HepG2 (cell line): ENCODE data around the gene CCDC174. TPM values are rescaled to one million over a fixed set of nuclear protein-coding genes. Genes with fewer than 3 reads are reported as not detected.

Experiments
- BCLAF1 ChIP-seq: fragments of 450-650 bp; IDR thresholded peaks from 2 replicates; pipeline ENCODE4 v1.6.1; 2017; ENCODE audit warnings: mild to moderate bottlenecking
- MAX ChIP-seq: IDR thresholded peaks from 2 replicates; pipeline ENCODE4 v1.6.1; 2012; ENCODE audit warnings: inconsistent platforms
- MYC ChIP-seq: sonication (generic); formaldehyde crosslinking; IDR thresholded peaks from 2 replicates; pipeline ENCODE4 v1.9.0; 2021; ENCODE audit warnings: missing genetic modification reagents, borderline replicate concordance
- NBN ChIP-seq: fragments of 450-650 bp; conservative IDR thresholded peaks from 2 replicates; pipeline ENCODE4 v1.6.1; 2017
- ZFAT ChIP-seq: sonication (generic); formaldehyde crosslinking; conservative IDR thresholded peaks from 2 replicates; pipeline ENCODE4 v1.8.1; 2023; ENCODE audit warnings: missing genetic modification reagents, inconsistent platforms
- ZSCAN20 ChIP-seq: sonication (generic); formaldehyde crosslinking; IDR thresholded peaks from 2 replicates; pipeline ENCODE4 v1.4.0; 2020; ENCODE audit warnings: missing genetic modification reagents, mild to moderate bottlenecking, borderline replicate concordance
- polyA plus RNA-seq, 8 experiments: library from polyadenylated mRNA; depleted of rRNA in 3 of 8; stranded (reverse) in 7 of 8; unstranded in 1 of 8; fragments of >200 nt; fragmentation: Illumina TruSeq in 4 of 8; extraction: Trizol in 4 of 8; gene quantifications; 2 replicates each; pipeline versions ENCODE4 v1.2.1 to v1.2.3, GENCODE V29; 2011 to 2016; ENCODE audit warnings: low read depth in 4 of 8, missing spikeins in 1 of 8, mixed read lengths in 1 of 8; ENCODE audit not compliant: insufficient read depth in 1 of 8
- total RNA-seq, 5 experiments: library from RNA; depleted of rRNA; stranded (reverse); fragments of >200 nt; fragmentation: Illumina TruSeq; extraction: Trizol; gene quantifications; 2 replicates each; pipeline ENCODE4 v1.2.3, GENCODE V29; 2016; ENCODE audit warnings: low read depth in 1 of 5
- TF ChIP-seq, protein P1 (sequence below): sonication (generic); formaldehyde crosslinking; IDR thresholded peaks from 2 replicates; pipeline ENCODE4 v1.4.0; 2020; ENCODE audit warnings: mild to moderate bottlenecking, missing genetic modification reagents, borderline replicate concordance
- TF ChIP-seq, protein P2 (sequence below), 2 experiments: sonication (generic) in 1 of 2; formaldehyde crosslinking in 1 of 2; IDR thresholded peaks; 2 replicates each; pipeline versions ENCODE4 v1.4.0 to v1.6.1; 2016 to 2020; ENCODE audit warnings: borderline replicate concordance in 1 of 2, low read depth in 1 of 2, mild to moderate bottlenecking in 1 of 2, missing genetic modification reagents in 1 of 2
- TF ChIP-seq, protein P3 (sequence below): sonication (generic); formaldehyde crosslinking; IDR thresholded peaks from 2 replicates; pipeline ENCODE4 v1.5.0; 2020; ENCODE audit warnings: mild to moderate bottlenecking, missing genetic modification reagents, borderline replicate concordance

Gene CCDC174
- total and polyA plus RNA-seq, 2 of the 13 experiments (the other 11 are each of a cell fraction or from before 2014, with no cell fraction given): 5.4 to 11.0 TPM

GRCh38 chr3:14602006-14602803 lies 49.4 kb upstream of the CCDC174 start (continued):
- TF ChIP-seq MAX (0 out of 2 replicates have a peak, but pooled peaks have one; percentile 13), ZSCAN20 (CRISPR knock-in tag) (no peak), ZFAT (CRISPR knock-in tag) (no peak), MYC (0 out of 2 replicates have a peak, but pooled peaks have one; percentile 19), BCLAF1 (no peak), NBN (no peak)
- TF ChIP-seq, protein P1, sequence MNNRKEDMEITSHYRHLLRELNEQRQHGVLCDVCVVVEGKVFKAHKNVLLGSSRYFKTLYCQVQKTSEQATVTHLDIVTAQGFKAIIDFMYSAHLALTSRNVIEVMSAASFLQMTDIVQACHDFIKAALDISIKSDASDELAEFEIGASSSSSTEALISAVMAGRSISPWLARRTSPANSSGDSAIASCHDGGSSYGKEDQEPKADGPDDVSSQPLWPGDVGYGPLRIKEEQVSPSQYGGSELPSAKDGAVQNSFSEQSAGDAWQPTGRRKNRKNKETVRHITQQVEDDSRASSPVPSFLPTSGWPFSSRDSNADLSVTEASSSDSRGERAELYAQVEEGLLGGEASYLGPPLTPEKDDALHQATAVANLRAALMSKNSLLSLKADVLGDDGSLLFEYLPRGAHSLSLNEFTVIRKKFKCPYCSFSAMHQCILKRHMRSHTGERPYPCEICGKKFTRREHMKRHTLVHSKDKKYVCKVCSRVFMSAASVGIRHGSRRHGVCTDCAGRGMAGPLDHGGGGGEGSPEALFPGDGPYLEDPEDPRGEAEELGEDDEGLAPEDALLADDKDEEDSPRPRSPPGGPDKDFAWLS: no peak
- TF ChIP-seq, protein P2, sequence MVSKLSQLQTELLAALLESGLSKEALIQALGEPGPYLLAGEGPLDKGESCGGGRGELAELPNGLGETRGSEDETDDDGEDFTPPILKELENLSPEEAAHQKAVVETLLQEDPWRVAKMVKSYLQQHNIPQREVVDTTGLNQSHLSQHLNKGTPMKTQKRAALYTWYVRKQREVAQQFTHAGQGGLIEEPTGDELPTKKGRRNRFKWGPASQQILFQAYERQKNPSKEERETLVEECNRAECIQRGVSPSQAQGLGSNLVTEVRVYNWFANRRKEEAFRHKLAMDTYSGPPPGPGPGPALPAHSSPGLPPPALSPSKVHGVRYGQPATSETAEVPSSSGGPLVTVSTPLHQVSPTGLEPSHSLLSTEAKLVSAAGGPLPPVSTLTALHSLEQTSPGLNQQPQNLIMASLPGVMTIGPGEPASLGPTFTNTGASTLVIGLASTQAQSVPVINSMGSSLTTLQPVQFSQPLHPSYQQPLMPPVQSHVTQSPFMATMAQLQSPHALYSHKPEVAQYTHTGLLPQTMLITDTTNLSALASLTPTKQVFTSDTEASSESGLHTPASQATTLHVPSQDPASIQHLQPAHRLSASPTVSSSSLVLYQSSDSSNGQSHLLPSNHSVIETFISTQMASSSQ (IDR thresholded peaks at IDR 0.05; ENCODE audit: low read depth): no peak
- TF ChIP-seq, protein P2 (CRISPR knock-in tag; IDR thresholded peaks at IDR 0.05; ENCODE audit: borderline replicate concordance): no peak
- TF ChIP-seq, protein P3, sequence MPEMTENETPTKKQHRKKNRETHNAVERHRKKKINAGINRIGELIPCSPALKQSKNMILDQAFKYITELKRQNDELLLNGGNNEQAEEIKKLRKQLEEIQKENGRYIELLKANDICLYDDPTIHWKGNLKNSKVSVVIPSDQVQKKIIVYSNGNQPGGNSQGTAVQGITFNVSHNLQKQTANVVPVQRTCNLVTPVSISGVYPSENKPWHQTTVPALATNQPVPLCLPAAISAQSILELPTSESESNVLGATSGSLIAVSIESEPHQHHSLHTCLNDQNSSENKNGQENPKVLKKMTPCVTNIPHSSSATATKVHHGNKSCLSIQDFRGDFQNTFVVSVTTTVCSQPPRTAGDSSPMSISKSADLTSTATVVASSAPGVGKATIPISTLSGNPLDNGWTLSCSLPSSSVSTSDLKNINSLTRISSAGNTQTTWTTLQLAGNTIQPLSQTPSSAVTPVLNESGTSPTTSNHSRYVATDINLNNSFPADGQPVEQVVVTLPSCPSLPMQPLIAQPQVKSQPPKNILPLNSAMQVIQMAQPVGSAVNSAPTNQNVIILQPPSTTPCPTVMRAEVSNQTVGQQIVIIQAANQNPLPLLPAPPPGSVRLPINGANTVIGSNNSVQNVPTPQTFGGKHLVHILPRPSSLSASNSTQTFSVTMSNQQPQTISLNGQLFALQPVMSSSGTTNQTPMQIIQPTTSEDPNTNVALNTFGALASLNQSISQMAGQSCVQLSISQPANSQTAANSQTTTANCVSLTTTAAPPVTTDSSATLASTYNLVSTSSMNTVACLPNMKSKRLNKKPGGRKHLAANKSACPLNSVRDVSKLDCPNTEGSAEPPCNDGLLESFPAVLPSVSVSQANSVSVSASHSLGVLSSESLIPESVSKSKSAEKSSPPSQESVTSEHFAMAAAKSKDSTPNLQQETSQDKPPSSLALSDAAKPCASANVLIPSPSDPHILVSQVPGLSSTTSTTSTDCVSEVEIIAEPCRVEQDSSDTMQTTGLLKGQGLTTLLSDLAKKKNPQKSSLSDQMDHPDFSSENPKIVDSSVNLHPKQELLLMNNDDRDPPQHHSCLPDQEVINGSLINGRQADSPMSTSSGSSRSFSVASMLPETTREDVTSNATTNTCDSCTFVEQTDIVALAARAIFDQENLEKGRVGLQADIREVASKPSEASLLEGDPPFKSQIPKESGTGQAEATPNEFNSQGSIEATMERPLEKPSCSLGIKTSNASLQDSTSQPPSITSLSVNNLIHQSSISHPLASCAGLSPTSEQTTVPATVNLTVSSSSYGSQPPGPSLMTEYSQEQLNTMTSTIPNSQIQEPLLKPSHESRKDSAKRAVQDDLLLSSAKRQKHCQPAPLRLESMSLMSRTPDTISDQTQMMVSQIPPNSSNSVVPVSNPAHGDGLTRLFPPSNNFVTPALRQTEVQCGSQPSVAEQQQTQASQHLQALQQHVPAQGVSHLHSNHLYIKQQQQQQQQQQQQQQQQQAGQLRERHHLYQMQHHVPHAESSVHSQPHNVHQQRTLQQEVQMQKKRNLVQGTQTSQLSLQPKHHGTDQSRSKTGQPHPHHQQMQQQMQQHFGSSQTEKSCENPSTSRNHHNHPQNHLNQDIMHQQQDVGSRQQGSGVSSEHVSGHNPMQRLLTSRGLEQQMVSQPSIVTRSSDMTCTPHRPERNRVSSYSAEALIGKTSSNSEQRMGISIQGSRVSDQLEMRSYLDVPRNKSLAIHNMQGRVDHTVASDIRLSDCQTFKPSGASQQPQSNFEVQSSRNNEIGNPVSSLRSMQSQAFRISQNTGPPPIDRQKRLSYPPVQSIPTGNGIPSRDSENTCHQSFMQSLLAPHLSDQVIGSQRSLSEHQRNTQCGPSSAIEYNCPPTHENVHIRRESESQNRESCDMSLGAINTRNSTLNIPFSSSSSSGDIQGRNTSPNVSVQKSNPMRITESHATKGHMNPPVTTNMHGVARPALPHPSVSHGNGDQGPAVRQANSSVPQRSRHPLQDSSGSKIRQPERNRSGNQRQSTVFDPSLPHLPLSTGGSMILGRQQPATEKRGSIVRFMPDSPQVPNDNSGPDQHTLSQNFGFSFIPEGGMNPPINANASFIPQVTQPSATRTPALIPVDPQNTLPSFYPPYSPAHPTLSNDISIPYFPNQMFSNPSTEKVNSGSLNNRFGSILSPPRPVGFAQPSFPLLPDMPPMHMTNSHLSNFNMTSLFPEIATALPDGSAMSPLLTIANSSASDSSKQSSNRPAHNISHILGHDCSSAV (CRISPR knock-in tag): no peak
